Keratinocyte (primary cell): ENCODE measurements around the gene PTPRN2. TPM values are rescaled to one million over a fixed set of nuclear protein-coding genes. Genes with fewer than 3 reads are reported as not detected.

Source experiments
- DNase-seq: peaks from one replicate; pipeline ENCODE4 v3.0.0-alpha.2; 2011; ENCODE audit warnings: low read depth, missing footprints, low spot score
- FAIRE-seq: peaks from 2 replicates; lab custom pipeline; 2011; peaks lifted over from hg19 to GRCh38; lab: Jason Lieb, UNC
- H2AFZ ChIP-seq: 2 replicates; pipeline ENCODE4 v1.6.0; 2012; ENCODE audit warnings: low read length, control low read depth, inconsistent platforms; ENCODE audit not compliant: control insufficient read depth
- H3K27ac ChIP-seq: 2 replicates; pipeline ENCODE4 v1.5.1; 2011; ENCODE audit warnings: low read length; ENCODE audit not compliant: control insufficient read depth, insufficient read depth
- H3K27me3 ChIP-seq: 3 replicates; pipeline ENCODE4 v1.6.0; 2011; ENCODE audit warnings: low read length; ENCODE audit not compliant: control insufficient read depth, insufficient read depth; ENCODE audit errors: extremely low read depth
- H3K36me3 ChIP-seq, 2 experiments: 2 replicates in 1 of 2; 3 replicates in 1 of 2; pipeline ENCODE4 v1.5.1; 2011; ENCODE audit warnings: low read length in 2 of 2, mild to moderate bottlenecking in 1 of 2; ENCODE audit not compliant: control insufficient read depth in 2 of 2, insufficient read depth in 2 of 2; ENCODE audit errors: extremely low read depth in 1 of 2
- H3K4me1 ChIP-seq: 3 replicates; pipeline ENCODE4 v1.5.1; 2011; ENCODE audit warnings: low read length; ENCODE audit not compliant: control insufficient read depth, insufficient read depth; ENCODE audit errors: extremely low read depth
- H3K4me2 ChIP-seq: 3 replicates; pipeline ENCODE4 v1.6.0; 2011; ENCODE audit warnings: low read depth, low read length; ENCODE audit not compliant: control insufficient read depth, insufficient read depth; ENCODE audit errors: extremely low read depth
- H3K4me3 ChIP-seq, 3 experiments: fragments of 200-600 bp in 1 of 3; sonication (generic) in 1 of 3; 2 replicates in 2 of 3; 3 replicates in 1 of 3; pipeline ENCODE4 v1.5.1; 2011 to 2016; ENCODE audit warnings: low read length in 3 of 3, mild to moderate bottlenecking in 3 of 3, control low read depth in 2 of 3, inconsistent platforms in 1 of 3, low read depth in 1 of 3, mixed read lengths in 1 of 3, mixed run types in 1 of 3, moderate library complexity in 1 of 3; ENCODE audit not compliant: control insufficient read depth in 2 of 3, insufficient read depth in 2 of 3; ENCODE audit errors: extremely low read depth in 1 of 3
- H3K79me2 ChIP-seq: 2 replicates; pipeline ENCODE4 v1.6.0; 2012; ENCODE audit warnings: low read length; ENCODE audit not compliant: control insufficient read depth, insufficient read depth
- H3K9ac ChIP-seq: 3 replicates; pipeline ENCODE4 v1.6.0; 2011; ENCODE audit warnings: low read length; ENCODE audit not compliant: control insufficient read depth, insufficient read depth; ENCODE audit errors: extremely low read depth
- H3K9me1 ChIP-seq: 3 replicates; pipeline ENCODE4 v1.6.0; 2011; ENCODE audit warnings: low read length; ENCODE audit not compliant: control insufficient read depth, insufficient read depth; ENCODE audit errors: extremely low read depth
- H3K9me3 ChIP-seq: 2 replicates; pipeline ENCODE4 v1.5.1; 2012; ENCODE audit warnings: low read depth, low read length; ENCODE audit not compliant: control insufficient read depth
- H4K20me1 ChIP-seq: 3 replicates; pipeline ENCODE4 v1.6.0; 2011; ENCODE audit warnings: low read length; ENCODE audit not compliant: control insufficient read depth, insufficient read depth; ENCODE audit errors: extremely low read depth
- CTCF ChIP-seq, 3 experiments: IDR thresholded peaks in 1 of 3; conservative IDR thresholded peaks in 1 of 3; optimal IDR thresholded peaks in 1 of 3; 2 replicates in 2 of 3; 3 replicates in 1 of 3; pipeline versions ENCODE3 to v1.5.1; 2011; ENCODE audit warnings: low read length in 3 of 3, mild to moderate bottlenecking in 3 of 3, moderate library complexity in 2 of 3, control low read depth in 1 of 3, inconsistent platforms in 1 of 3; ENCODE audit not compliant: insufficient read depth in 2 of 3; ENCODE audit errors: extremely low read depth in 1 of 3
- EZH2 ChIP-seq: IDR thresholded peaks from one replicate; pipeline ENCODE4 v1.6.1; 2012; ENCODE audit warnings: inconsistent platforms, mild to moderate bottlenecking, low read length, moderate library complexity
- dilution Hi-C: fragments of 300-500 bp; cut with MboI; formaldehyde crosslinking; loops from one replicate; pipeline ENCODE4 v1.7.0; 2020; ENCODE audit warnings: low sequenced_read_pairs; ENCODE audit not compliant: extremely low pct_ligation_motif_present
- polyA plus RNA-seq, 5 experiments: library from polyadenylated mRNA; depleted of rRNA in 3 of 5; stranded (reverse) in 3 of 5; stranded (forward) in 1 of 5; unstranded in 1 of 5; fragments of >200 nt; gene quantifications; 1 replicate in 1 of 5; 2 replicates in 3 of 5; 3 replicates in 1 of 5; pipeline versions ENCODE4 v1.2.1 to v1.2.3, GENCODE V29; 2011 to 2012; ENCODE audit warnings: missing spikeins in 2 of 5, low read depth in 1 of 5, low replicate concordance in 1 of 5

The PTPRN2 gene
- polyA plus RNA-seq, 1 donor (not counting 4 experiments of a cell fraction or from before 2014, with no cell fraction given), result not detected

DNA sequence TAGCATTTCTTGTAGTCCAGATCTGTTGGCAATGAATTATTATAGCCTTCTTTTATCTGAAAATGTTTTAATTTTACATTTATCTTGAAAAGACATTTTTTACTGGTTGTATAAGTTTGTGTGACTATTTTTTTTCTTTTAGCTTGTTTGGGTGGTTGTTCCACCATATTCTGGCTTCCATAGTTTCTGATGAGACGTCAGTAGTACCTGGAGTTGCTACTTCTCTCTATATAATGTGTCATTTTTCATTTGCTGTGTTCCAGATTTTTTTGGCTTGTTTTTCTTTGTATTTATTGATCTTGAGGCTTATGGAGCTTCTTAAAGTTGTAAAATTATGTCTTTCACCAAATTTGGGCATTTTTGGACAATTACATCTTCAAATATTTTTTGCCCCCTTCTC is 1082.0 kb downstream of the PTPRN2 start:
- Histone ChIP-seq H3K79me2 (no peaks in the 10 kb centered on the region), H3K36me3 (no peaks in the 10 kb centered on the region), H2AFZ (no peak overlapping the region), H3K4me2 (no peak overlapping the region), H3K9me3 (no peaks in the 10 kb centered on the region), H3K4me1 (no peaks in the 10 kb centered on the region), H3K9me1 (no peaks in the 10 kb centered on the region), H3K9ac (no peak overlapping the region), H3K4me3 (no peak overlapping the region), H3K27ac (no peak overlapping the region), H4K20me1 (no peaks in the 10 kb centered on the region), H3K27me3 (no peaks in the 10 kb centered on the region)
- FAIRE-seq (no peak), DNase-seq (no peak)
- no peak for TF ChIP-seq EZH2
- no peak for TF ChIP-seq CTCF (optimal IDR thresholded peaks at IDR 0.05 in 1 of 3, IDR thresholded peaks at IDR 0.05 in 1 of 3, conservative IDR thresholded peaks at IDR 0.05 in 1 of 3; ENCODE audit: extremely low read depth in 1 of 3, insufficient read depth in 2 of 3, low read length in 3 of 3)
- dilution Hi-C loops, result no loop called here

GRCh38 chr7:157503229-157503628 is 1084.4 kb downstream of the PTPRN2 start:
- no peak overlapping the region for H3K4me3 ChIP-seq
- no peaks in the 10 kb centered on the region for H3K9me3 ChIP-seq
- no peaks in the 10 kb centered on the region for H3K9me1 ChIP-seq
- no peaks in the 10 kb centered on the region for H4K20me1 ChIP-seq
- no peaks in the 10 kb centered on the region for H3K4me1 ChIP-seq
- TF ChIP-seq EZH2, result no peak
- TF ChIP-seq CTCF (optimal IDR thresholded peaks at IDR 0.05 in 1 of 3, IDR thresholded peaks at IDR 0.05 in 1 of 3, conservative IDR thresholded peaks at IDR 0.05 in 1 of 3; ENCODE audit: extremely low read depth in 1 of 3, insufficient read depth in 2 of 3, low read length in 3 of 3), result no peak
- DNase-seq (no peak), FAIRE-seq (no peak)
- H2AFZ ChIP-seq, result no peak overlapping the region
- no peaks in the 10 kb centered on the region for H3K79me2 ChIP-seq
- no peaks in the 10 kb centered on the region for H3K27me3 ChIP-seq
- H3K4me2 ChIP-seq, result no peak overlapping the region
- H3K36me3 ChIP-seq, result no peaks in the 10 kb centered on the region
- H3K9ac ChIP-seq, result no peak overlapping the region
- H3K27ac ChIP-seq, result no peak overlapping the region
- dilution Hi-C loops, result no loop called here
